IPS-20b (cell line): Measurements from ENCODE around the gene RELN.
"Not testable (repeated sequence)": the region's sequence is repeated elsewhere in the genome, so short reads cannot be mapped to it uniquely, and the experiment has no call there.

Experiments
- H3K27ac ChIP-seq: one replicate; pipeline ENCODE4 v1.5.1; 2013; ENCODE audit warnings: low read length
- H3K27me3 ChIP-seq: 2 replicates; pipeline ENCODE4 v1.6.1; 2013; ENCODE audit warnings: mild to moderate bottlenecking, low read length, inconsistent platforms; ENCODE audit not compliant: insufficient read depth
- H3K36me3 ChIP-seq: 2 replicates; pipeline ENCODE4 v1.6.1; 2013; ENCODE audit warnings: low read depth, mild to moderate bottlenecking, inconsistent platforms, low read length, moderate library complexity; ENCODE audit not compliant: insufficient read depth
- H3K4me1 ChIP-seq: 2 replicates; pipeline ENCODE4 v1.6.1; 2013; ENCODE audit warnings: mild to moderate bottlenecking, control low read depth, inconsistent platforms, low read length, moderate library complexity; ENCODE audit not compliant: insufficient read depth
- H3K4me3 ChIP-seq: 2 replicates; pipeline ENCODE4 v1.5.1; 2013; ENCODE audit warnings: mild to moderate bottlenecking, low read length, inconsistent platforms
- H3K9ac ChIP-seq: 2 replicates; pipeline ENCODE4 v1.6.1; 2013; ENCODE audit warnings: low read depth, mild to moderate bottlenecking, inconsistent platforms, low read length, moderate library complexity
- H3K9me3 ChIP-seq: 2 replicates; pipeline ENCODE4 v1.6.1; 2013; ENCODE audit warnings: mild to moderate bottlenecking, low read depth, low read length, inconsistent platforms; ENCODE audit not compliant: insufficient read depth

Gene RELN

DNA sequence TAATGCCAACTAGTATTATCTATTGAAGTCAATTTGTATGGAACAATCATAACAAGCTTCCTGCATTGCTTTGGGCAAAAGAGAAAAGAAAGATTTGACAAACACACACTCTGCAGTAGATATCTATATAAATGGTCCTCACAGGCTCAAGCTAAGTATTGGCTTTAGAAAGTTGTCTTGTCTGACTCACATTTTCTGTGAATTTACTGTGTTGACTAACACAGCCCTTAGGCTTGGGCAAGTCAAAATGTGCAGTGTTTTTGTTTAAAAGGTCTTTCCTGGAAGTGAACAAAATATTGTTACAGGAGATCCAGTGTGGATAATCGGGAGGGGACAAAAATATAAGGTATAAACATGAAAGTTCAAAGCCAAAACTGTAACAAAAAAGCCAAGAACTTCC, 194.4 kb downstream of the RELN start:
- Histone ChIP-seq H3K27me3 (no peaks in the 10 kb centered on the region), H3K9ac (no peak overlapping the region), H3K4me1 (no peaks in the 10 kb centered on the region), H3K9me3 (no peaks in the 10 kb centered on the region), H3K36me3 (no peaks in the 10 kb centered on the region), H3K4me3 (no peak overlapping the region), H3K27ac (no peak overlapping the region)

DNA sequence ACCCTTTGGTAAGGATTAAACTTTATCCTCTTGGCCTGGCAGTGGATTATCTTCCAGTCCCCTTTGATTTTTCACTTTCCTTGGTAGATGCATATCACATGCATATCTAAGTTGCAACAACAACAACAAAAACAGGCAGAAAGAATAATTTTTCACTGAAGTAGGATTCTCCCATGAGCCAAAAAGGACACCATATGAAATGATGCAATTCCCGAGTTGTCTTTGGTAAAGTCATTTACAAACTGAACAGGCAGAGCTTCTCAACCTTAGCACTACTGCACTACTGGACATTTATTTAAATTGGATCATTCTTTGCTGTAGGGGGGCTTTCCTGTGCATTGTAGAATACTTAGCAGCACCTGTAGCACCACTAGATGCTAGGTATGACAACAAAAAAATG, 195.0 kb downstream of the RELN start:
- H3K4me1 ChIP-seq = no peaks in the 10 kb centered on the region
- no peaks in the 10 kb centered on the region for H3K9me3 ChIP-seq
- no peak overlapping the region for H3K27ac ChIP-seq

DNA sequence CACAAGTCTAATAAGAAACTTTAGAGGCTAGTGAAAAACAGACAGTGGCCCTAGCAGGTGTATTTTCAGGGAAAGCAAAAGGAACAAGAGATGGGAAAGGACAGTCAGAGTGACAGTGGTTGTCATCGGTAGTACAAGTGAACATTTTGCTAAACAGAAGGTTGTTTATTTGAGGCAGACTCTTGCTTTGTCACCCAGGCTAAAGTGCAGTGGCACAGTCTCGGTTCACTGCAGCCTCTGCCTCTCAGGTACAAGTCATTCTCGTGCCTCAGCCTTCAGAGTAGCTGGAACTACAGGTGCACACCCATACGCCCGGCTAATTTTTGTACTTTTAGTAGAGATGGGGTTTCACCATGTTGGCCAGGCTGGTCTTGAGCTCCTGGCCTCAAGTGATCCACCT, 195.8 kb downstream of the RELN start:
- H3K4me3 ChIP-seq = no peak overlapping the region

More for the DNA sequence above, 195.0 kb downstream of the RELN start:
- Histone ChIP-seq H3K36me3 (no peaks in the 10 kb centered on the region), H3K4me3 (no peak overlapping the region), H3K9ac (no peak overlapping the region), H3K27me3 (no peaks in the 10 kb centered on the region)

DNA sequence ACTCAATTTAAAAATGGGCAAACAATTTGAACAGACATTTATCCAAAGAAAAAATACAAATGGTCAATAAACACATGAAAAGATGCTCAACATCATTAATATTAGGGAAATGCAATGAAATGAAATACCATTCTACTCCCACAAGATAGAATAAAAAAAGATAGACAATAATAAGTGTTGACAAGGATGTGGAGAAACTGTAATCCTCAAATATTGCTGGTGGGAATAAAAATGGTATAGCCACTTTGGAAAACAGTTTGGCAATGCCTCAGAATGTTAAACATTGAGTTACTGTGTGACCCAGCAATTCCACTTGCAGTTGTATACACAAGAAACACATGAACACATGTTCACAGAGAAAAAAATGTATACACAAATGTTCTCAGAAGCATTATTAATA, 197.6 kb downstream of the RELN start:
- Histone ChIP-seq H3K4me1 (no peaks in the 10 kb centered on the region), H3K9me3 (no peaks in the 10 kb centered on the region), H3K36me3 (no peaks in the 10 kb centered on the region), H3K9ac (no peak overlapping the region), H3K27ac (no peak overlapping the region), H3K4me3 (no peak overlapping the region), H3K27me3 (no peaks in the 10 kb centered on the region)

More for the DNA sequence above, 195.8 kb downstream of the RELN start:
- no peaks in the 10 kb centered on the region for H3K9me3 ChIP-seq
- H3K36me3 ChIP-seq = no peaks in the 10 kb centered on the region
- H3K27me3 ChIP-seq = no peaks in the 10 kb centered on the region
- H3K27ac ChIP-seq = no peak overlapping the region
- no peak overlapping the region for H3K9ac ChIP-seq
- H3K4me1 ChIP-seq = no peaks in the 10 kb centered on the region

DNA sequence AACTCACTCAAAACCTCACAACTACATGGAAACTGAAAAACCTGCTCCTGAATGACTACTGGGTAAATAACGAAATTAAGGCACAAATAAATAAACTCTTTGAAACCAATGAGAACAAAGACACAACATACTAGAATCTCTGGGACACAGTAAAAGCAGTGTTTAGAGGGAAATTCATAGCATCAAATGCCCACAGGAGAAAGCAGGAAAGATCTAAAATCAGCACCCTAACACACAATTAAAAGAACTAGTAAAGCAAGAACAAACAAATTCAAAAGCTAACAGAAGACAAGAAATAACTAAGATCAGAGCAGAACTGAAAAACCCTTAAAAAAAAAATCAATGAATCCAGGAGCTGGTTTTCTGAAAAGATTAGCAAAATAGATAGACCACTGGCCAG, 202.4 kb downstream of the RELN start:
- not testable (repeated sequence) for H3K27me3 ChIP-seq, H3K9ac ChIP-seq, H3K27ac ChIP-seq, H3K4me3 ChIP-seq, H3K9me3 ChIP-seq, H3K4me1 ChIP-seq, H3K36me3 ChIP-seq

DNA sequence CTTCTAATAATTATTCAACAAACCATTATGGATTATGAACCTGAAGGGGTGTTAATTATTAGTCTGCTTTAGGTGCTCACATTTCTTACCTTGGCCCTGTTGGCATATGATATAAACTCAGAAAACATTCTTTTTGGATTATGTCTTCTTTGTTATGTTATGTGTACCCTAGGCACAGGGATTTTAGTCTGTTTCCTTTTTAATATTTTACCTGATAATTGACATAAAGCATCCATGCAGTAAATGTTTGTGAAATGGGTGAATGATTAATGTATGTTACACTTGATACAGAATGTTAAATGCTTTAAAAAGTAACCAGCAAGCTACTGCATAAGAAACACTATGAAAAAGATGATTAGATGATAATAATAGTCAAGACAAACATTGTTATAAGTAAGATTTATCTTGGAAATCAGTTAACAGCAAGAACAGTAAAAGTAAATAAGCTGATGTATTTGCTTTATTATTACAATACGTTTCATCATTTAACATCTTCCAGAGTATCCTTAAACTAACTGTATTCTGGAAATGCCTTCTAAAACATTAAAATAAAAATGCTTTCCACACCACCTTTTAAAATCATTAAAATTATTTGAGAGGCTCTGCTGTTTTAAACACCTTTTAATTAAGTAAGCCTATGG, 204.7 kb downstream of the RELN start:
- Histone ChIP-seq H3K9me3 (no peaks in the 10 kb centered on the region), H3K9ac (no peak overlapping the region), H3K4me1 (no peaks in the 10 kb centered on the region), H3K27me3 (no peaks in the 10 kb centered on the region), H3K27ac (no peak overlapping the region), H3K4me3 (no peak overlapping the region), H3K36me3 (no peaks in the 10 kb centered on the region)

DNA sequence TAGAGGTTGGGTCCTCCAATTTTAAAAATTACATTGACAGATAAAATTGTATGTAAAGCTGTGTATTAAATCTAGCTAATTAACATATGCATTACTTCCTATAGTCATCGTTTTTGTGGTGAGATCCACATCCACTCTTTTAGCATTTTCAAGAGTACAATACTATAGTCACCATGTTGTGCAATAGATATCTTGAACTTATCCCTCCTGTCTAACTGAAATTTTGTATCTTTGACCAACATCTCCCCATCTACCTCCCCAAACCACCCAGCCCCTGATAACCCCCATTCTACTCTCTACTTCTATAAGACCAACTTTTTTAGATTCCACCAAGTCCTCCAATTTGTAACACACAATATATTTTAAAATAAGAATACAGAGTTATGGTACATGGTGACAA, 208.0 kb downstream of the RELN start:
- Histone ChIP-seq H3K9ac (no peak overlapping the region), H3K27ac (no peak overlapping the region)

DNA sequence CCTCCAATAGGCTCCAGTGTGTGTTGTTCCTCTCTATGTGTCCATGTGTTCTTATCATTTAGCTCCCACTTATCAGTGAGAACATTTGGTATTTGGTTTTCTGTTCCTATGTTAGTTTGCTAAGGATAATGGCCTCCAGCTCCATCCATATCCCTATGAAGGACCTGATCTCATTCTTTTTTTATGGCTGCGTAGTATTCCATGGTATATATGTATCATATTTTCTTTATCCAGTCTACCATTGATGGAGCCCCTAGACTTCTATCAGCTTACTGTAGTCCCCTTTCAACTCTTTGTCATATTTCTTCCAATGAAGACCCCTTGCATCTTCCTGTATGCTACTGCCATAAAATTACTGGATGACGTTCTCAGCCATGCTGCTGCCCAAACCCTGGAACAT, 208.9 kb downstream of the RELN start:
- H3K36me3 ChIP-seq, H3K9ac ChIP-seq, H3K27me3 ChIP-seq, H3K4me1 ChIP-seq, H3K9me3 ChIP-seq, H3K27ac ChIP-seq, H3K4me3 ChIP-seq: not testable (repeated sequence)

More for the DNA sequence above, 208.0 kb downstream of the RELN start:
- Histone ChIP-seq H3K4me1 (no peaks in the 10 kb centered on the region), H3K9me3 (no peaks in the 10 kb centered on the region), H3K27me3 (no peaks in the 10 kb centered on the region), H3K36me3 (no peaks in the 10 kb centered on the region), H3K4me3 (no peak overlapping the region)

DNA sequence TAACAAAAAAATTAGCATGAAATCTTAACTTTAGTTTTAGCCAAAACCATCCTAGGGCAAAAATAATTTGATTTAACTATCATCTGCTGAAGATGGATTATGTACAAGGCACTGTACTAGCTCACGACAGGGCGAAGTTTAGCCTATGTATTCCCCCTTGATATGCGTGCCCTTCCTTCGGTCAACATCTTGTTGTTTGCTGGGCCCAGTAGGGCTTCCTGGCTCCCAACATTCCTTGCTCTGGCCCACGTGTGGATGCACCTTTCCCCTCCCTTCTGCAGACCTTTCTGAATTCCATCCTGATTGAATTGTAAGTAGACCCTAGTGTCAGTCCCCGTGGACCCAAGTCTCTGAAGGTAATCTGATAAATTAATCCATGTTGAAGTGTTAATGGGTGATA, 212.0 kb downstream of the RELN start:
- Histone ChIP-seq H3K4me1 (no peaks in the 10 kb centered on the region), H3K27ac (no peak overlapping the region), H3K9me3 (no peaks in the 10 kb centered on the region), H3K27me3 (no peaks in the 10 kb centered on the region), H3K4me3 (no peak overlapping the region), H3K36me3 (no peaks in the 10 kb centered on the region), H3K9ac (no peak overlapping the region)

DNA sequence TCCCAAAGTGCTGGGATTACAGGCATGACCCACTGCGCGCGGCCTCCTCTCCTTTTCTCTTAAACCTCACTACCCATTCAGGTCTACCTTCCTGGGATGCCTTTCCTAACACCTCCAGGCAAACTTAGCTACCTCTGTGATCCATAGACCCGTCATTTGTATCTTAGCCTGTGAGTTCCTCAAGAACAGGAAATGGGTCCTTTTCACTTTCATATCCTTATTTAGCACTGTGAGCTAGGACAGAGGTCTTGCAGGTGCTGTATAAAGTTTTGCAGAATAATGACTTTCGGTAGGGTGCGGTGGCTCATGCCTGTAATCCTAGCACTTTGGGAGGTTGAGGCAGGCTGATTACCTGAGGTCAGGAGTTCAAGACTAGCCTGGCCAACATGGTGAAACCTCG, 215.7 kb downstream of the RELN start:
- Histone ChIP-seq H3K9me3 (no peaks in the 10 kb centered on the region), H3K36me3 (no peaks in the 10 kb centered on the region), H3K27me3 (no peaks in the 10 kb centered on the region), H3K4me3 (no peak overlapping the region), H3K4me1 (no peaks in the 10 kb centered on the region; the same call in 1 of the 2 replicates), H3K27ac (no peak overlapping the region), H3K9ac (no peak overlapping the region)

DNA sequence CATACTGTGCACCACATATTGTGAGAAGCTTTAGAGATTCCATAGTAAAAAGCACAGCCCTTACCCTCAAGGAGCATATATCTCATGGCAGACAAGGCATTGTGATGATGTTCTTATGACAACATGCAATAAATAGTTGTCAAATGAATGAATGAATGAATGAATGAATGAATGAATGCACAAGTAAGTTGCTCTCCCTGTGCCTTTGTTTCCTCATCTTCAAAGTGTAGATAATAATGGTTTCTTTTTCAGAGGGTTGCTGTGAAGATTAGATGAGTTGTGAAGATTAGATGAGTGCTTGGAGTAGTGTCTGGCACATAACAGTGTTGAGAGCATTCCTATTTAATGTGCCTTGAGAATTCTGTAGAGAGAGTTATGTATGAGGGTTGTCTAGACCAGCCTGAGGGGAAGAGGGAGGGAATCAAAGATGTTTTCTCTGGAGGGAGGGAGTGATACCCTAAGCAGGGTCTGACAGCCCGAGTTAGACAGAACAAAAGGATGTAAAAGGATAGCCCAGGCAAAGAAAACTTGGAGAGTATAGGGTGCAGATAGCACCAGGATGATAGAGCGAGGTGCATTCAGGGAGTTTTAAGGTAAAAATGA, 217.2 kb downstream of the RELN start:
- no peaks in the 10 kb centered on the region; the same call in 1 of the 2 replicates for H3K4me1 ChIP-seq
- no peaks in the 10 kb centered on the region for H3K36me3 ChIP-seq
- H3K4me3 ChIP-seq = no peak overlapping the region
- no peak overlapping the region for H3K27ac ChIP-seq
- H3K9me3 ChIP-seq = no peaks in the 10 kb centered on the region
- no peak overlapping the region for H3K9ac ChIP-seq
- no peaks in the 10 kb centered on the region for H3K27me3 ChIP-seq

DNA sequence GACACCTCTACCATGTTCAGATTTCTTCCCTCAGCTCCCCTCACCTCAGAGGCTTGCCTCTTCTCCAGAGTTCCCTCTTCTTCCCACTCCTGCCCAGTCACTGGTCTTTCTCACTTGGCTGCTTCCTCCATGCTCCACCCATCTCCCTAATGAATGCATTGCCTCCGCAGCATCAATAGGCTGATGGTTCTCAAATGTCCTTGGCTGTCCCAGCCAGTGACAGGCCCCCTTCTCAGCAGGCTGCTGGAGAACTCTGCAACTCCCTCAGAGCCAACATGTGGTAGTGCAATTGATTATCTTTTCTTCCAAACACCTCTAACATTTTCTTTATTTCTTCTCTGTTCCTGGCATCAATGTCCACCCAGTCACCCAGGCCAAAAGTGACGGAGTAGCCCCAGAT, 218.2 kb downstream of the RELN start:
- Histone ChIP-seq H3K9ac (no peak overlapping the region), H3K36me3 (no peaks in the 10 kb centered on the region), H3K4me3 (no peak overlapping the region), H3K4me1 (peaks cover under 1% of the 10 kb centered on the region; the same call in 1 of the 2 replicates), H3K9me3 (no peaks in the 10 kb centered on the region), H3K27ac (no peak overlapping the region), H3K27me3 (no peaks in the 10 kb centered on the region)
